ENCODE data around the gene AGBL3.
"Not testable (repeated sequence)": the region's sequence is repeated elsewhere in the genome, so short reads cannot be mapped to it uniquely, and the experiment has no call there.

AGBL3 gene

DNA sequence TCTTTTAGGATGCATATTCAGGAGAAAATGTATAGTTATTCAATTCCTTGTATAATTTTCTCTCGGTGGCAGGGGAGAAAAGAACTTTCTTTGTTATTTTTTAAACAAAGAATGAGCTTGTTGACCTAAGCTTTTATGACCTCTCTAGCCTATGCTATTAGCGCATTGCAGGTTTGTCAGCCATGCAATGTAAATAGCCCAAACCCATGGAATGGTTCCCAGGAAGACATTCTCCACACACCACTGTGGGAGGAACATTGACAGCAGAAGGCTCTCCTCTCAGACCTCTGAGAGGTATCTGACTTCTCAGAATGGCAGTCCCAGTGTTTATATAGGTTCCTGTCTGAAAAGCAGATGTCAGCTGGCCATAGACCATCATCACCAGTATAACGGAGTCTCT lies 19.6 kb upstream of the AGBL3 start:
- no peak for DNase-seq

- DNase-seq, result no peak
These were observed 18.2 kb upstream of the AGBL3 start for GRCh38 chr7:134968110-134968509.

- DNase-seq, result not testable (repeated sequence)
These were observed 4.7 kb upstream of the AGBL3 start for GRCh38 chr7:134981645-134982044.

DNA sequence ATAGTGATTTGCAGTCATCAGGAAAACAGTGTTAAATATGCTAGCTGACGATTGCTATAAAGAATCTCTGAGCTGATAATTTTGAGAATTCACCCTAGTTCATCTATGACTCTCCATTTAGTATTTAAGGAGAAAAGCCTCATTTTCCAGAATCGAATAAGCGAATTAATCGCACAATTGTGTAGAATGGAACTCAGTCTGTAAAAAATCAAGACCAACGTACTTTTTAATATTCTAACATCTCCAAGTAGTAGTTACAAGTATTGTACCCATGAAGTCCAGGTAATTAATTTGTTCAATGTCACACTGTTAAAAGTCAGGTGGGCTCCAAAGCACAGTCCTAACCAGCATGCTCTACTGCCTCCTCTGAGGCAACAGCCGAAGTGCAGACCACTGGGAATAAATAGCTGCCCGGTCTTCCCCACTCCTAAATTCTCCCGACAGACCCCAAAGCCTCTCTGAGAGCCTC lies 380 bp upstream of the AGBL3 start:
- DNase-seq, result no peak

DNA sequence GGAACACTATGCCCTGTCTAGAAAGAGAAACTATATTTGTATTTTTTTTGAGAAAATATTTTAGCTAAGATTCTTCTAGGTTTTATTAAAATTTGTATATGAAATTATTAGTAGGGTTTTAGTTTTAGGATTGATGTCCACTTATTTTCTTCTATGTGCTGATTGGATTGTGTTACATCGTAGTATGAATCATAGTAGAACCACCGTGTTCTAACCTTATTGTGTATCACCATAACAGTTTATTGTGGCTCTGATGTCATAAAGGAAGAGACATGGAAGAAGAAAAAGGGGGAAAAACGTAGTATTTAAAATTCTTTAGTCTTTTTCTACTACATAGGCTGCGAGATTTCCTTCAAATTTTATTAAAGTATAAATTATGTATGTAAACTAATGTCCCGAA lies 1.9 kb downstream of the AGBL3 start:
- no peak for DNase-seq

- no peak for DNase-seq
These were observed 5.4 kb downstream of the AGBL3 start for GRCh38 chr7:134991469-134992339.

DNA sequence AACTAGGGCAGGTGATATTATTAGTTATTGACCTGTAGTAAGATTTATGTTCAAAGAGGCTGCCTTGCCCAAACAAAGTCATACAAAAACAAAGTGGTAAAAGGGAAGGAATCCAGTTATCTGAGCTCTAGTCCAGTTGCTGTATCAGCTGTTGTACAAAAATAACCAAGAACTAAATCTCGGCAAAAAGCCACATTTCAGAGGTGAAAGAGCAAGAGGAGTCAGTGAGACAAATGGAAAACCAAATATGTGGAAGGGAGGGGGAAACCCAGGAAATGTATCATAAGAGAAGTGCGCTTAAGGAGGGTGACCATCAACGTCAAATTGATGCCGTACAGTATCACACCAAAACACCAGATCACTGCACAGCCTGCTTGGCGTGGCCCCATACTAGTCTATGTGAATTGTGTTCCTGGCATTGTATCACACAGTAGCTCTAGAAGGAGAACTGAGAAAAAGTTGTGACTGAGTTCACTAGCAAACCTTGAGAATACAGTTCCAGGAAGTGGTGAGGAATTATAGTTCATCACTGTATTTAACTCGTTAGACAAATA lies 6.4 kb downstream of the AGBL3 start:
- DNase-seq, result no peak

DNA sequence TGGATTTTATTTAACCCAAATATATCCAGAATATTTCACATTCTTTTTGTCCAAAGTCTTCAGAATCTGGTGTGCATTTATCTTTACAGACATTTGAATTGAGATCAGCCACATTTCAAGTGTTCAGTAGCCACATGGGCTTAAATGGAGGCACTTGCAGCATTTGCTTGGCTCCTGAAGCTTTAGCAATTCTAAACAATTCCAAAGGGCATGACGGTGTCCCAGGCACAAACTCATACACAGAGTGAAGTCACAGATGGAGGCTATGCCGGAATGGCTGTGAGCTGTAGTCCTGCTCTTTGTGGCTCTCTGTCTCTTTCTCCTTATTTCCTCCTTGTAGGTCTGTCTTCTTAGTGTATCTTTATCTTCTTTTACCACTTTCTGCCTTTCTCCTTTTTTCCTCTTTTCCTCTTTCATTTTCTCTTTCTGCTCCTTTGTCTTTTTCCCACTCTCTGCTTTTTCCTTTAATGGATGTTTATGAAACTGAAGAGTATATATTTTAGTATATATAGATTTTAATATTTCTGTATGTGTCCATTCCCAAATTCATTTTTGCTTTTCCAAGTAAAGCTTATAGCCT lies 7.7 kb downstream of the AGBL3 start:
- no peak for DNase-seq

DNA sequence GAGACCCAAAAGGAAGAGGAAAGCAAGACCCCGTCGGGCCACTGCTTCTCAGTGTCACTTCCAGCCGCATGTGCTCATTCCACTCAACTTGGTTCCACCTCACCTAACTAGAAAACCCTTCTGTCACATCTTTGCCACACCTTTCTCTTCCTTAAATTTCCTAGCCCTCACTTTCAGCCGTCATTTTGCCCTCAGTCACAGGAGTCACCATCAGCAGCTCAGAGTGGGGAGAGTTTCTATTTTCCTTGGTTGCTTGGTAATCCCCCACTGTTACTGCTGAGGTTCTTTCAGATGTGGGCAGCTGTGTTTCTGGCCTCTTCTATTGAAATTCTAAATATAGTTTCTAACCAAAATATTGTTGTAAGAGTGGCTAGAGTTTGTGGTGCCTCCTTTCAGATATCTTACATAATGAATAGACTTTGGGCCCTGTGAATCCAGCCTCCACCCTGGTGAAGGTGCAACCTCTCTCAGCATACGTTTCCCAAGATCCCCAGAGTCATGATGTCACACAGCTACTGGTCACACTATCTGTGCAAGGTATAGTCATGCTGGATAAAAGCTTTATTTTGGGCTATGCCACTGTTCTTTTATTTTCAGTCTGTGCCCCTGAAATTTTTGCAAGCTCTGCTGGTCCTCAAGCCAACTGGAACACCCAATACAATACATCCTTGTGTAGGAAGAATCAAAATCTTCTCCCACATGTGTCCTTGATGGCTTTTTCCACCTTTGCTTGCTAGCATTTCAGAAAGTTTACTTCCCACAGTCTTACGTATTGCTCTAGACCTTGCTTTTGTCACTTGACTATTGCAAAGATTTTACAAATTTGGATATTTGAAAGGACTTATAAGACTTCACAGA lies 9.2 kb downstream of the AGBL3 start:
- DNase-seq, result no peak

- DNase-seq, result no peak
These were observed 9.8 kb downstream of the AGBL3 start for GRCh38 chr7:134996097-134996550.

DNA sequence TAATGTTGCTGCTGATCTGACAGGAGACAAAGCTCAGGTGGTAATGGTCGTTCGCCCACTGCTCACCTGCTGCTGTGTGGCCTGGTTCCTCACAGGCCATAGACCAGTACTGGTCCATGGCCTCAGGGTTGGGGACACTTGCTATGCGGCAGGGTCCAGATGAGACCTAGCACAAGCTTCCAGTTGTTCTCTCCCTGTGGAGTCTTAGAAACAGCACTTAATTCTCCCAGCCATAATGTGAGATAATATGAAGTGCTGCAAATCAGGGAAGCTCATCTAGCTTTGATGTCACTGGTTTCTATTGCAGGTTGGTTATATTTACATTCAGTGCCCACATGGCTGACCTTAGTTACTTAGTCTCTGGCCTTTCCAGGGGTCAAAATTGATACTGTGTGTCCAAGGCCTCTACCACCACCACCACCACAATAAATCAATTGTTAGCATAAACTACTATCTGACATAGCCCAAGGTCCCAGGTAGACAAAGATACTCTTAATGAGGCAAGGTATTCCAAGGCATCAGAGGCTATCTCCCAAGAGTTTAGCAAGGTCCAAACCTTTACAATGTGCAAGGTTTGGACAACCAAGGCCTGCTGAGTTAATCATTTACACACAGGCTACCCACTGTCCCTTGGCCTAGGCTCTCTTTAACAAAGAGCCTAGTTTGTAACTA lies 11.0 kb downstream of the AGBL3 start:
- DNase-seq, result no peak

DNA sequence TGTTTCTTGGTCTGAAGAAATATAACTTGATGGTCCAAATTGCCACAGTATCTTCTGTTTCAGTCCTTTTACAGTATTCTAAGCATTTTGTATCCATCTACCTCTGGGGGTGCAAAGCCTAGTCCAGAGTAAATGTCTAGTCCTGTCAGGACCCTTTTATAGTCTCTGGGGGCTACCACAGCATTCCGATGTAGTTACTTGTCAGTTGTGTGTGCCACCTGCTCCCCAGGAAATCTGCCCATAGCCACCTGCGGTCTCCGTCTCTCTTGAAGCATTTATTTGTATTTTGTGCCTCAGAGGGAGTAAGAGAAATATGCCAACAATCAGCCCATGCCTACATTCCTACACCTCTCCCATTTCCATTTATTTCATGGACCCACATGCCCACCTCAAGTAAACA lies 12.8 kb downstream of the AGBL3 start:
- DNase-seq, result no peak

DNA sequence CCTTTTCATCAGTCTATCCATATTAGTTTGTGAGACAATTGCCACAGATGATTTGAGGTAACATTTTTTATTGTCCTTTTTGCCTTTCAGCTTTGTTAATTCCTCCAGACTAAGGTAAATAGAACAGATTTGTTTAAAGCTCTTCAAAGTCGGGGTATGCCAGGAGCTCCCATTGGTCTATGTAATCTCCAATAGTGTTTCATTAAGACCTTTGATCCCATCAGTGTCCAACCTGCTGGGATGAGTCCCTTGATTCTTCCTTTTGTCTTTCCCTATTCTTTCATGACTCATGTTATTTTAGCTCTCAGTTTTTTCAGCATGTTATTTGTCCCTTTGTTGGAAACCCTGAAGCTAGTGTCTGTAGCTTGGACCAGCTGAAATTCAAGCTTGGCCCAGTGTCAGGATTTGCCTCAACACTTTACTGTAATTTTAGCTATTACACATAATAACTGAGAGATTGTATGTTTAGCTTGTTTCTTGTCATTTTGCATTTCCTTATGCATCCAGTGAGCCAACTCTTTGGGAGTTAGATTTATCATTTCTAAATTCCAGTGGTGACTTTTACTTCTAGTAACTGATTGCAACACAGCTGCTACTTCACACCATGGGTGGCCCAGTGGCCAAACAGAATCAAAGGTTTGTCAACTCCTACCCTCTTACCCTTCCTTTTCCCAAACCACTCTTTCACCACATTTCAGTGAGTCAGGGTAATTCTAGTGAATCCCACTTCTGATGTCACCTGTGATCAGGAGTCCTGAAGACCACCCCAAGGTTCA lies 15.3 kb downstream of the AGBL3 start:
- no peak for DNase-seq

- DNase-seq, result no peak
These were observed 25.9 kb downstream of the AGBL3 start for GRCh38 chr7:135012229-135012628.

DNA sequence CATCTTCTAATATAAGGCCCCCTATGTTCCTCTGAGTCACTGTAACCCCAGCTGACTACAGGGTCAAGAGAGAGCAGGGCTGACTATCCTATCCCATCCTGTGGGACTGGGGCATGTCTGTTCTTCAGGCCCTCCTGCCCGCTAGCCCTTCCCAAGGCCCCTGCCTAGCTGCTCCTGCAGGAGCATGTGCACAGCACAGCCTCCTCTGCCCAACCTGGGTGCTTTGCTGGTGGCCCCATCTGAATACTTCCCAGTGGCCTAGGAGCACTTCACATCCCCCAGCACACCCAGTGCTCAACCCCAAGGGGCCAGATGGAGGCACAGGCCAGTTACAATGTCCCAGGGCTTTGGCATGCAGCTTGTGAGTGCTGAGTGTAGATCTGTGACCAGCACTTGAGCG lies 37.3 kb downstream of the AGBL3 start:
- no peak for DNase-seq

DNA sequence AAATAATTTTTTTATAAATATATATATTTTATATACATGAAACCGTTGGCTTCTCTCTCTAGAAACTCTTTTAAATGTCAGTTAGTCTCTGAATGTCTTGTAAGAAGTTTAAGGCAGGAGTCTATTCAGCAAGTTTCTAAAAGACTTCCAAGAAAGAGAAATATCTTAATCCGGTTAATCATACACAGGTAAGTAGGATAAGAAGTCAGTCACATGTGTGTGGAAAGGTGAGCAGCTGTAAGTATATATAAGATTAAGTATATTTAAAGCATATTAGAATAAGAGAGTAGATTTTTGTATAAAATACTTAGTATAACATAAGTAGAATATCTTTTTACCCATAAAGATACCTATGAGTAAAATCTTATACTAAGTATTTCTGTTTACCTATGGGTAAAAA lies 48.9 kb downstream of the AGBL3 start:
- no peak for DNase-seq

- not testable (repeated sequence) for DNase-seq
These were observed 80.7 kb downstream of the AGBL3 start for GRCh38 chr7:135067017-135067416.

- DNase-seq, result no peak
These were observed 87.8 kb downstream of the AGBL3 start for GRCh38 chr7:135074096-135074495.

DNA sequence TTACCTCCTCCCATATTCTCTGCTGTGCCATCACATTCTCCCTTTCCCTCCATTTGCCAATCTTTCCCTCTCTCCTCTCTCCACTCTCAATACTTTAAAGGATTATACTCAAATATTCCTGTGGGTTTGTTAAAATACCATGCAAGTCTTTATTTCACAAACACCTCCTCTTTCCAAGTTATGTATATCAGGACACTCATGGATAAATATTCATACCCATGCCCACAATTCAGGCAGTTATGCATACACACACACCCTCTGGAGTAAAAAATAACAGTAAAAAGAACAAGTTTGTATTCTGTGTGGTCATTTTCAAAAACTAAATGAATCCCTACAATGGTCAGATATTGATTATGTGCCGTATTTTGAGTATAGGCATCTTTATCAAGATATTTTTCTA lies 88.2 kb downstream of the AGBL3 start:
- DNase-seq, result no peak

DNA sequence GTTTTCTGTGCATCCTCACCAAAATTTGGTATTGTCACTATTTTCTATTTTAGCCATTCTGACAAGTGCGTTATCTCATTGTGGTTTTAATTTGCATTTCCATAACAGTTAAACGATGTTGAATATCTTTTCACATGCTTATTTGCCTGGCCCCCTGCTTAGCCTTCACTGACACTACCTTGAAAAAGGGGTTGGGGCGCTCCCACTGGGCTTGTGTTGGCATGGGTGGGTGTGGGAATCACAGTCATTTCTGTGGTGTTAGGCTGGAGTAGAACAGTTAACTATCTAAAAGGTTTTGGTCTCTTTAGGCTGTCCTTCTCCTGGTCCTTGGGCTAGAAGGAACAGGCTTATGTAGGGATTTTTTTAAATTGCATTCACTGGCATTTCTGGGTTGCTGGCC lies 89.4 kb downstream of the AGBL3 start:
- no peak for DNase-seq

DNA sequence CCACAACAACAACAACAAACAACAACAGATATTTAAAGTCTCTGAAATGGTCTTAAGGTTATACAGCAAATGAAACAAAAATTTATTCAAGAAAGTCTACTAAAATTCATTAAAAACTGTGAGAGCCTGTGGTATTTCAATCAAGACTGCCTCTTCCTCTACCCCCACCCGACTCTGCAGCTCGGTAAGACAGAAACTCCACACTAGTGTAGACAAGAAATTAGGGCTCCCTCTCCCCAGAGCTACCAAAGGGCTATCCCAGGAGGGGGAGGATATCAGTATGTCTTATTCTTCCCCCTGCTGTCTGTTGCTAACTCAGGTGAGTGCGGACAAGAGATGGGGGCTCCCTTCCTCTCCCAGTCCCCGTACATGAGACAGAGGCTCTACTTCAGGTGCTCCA lies 90.6 kb downstream of the AGBL3 start:
- DNase-seq, result no peak

GRCh38 chr7:135077642-135078041 lies 91.3 kb downstream of the AGBL3 start:
- no peak for DNase-seq

All from SHP77 treated with DMSO at 0.1 percent for 48 hours (cell line).